ENCODE measurements around the gene GPC2. TPM values are rescaled to one million over a fixed set of nuclear protein-coding genes. Genes with fewer than 3 reads are reported as not detected.
"Not testable (repeated sequence)": the region's sequence is repeated elsewhere in the genome, so short reads cannot be mapped to it uniquely, and the experiment has no call there.

GPC2 gene
- total RNA-seq, 1 donor from 2014 or later = 7.9 TPM

- Mint-ChIP-seq H3K4me1 (peaks cover 35% of the 10 kb centered on the region), H3K27ac (peak overlapping the region; percentile 73), H3K27me3 (no peaks in the 10 kb centered on the region), H3K4me3 (peak overlapping the region; percentile 79), H3K9me3 (no peaks in the 10 kb centered on the region), H3K36me3 (ENCODE audit: low read depth) (peaks cover 37% of the 10 kb centered on the region)
- intact Hi-C loops (cut with micrococcal nuclease) = no loop called here
- no peak for DNase-seq
Observed at GRCh38 chr7:100157069-100157333, 20.2 kb downstream of the GPC2 start.

- intact Hi-C loops (cut with micrococcal nuclease) = no loop called here
- no peak for DNase-seq
- H3K27ac Mint-ChIP-seq = peak overlapping the region; percentile 73
- H3K4me3 Mint-ChIP-seq = peak overlapping the region; percentile 79
- H3K27me3 Mint-ChIP-seq = no peaks in the 10 kb centered on the region
- peaks cover 41% of the 10 kb centered on the region for H3K36me3 Mint-ChIP-seq (ENCODE audit: low read depth)
- peaks cover 37% of the 10 kb centered on the region for H3K4me1 Mint-ChIP-seq
- no peaks in the 10 kb centered on the region for H3K9me3 Mint-ChIP-seq
Observed at GRCh38 chr7:100156331-100157068, 20.7 kb downstream of the GPC2 start.

GRCh38 chr7:100155553-100156317, 21.4 kb downstream of the GPC2 start:
- Mint-ChIP-seq H3K27me3 (no peaks in the 10 kb centered on the region), H3K9me3 (no peaks in the 10 kb centered on the region), H3K4me1 (peaks cover 37% of the 10 kb centered on the region), H3K36me3 (ENCODE audit: low read depth) (peaks cover 41% of the 10 kb centered on the region), H3K27ac (no peak overlapping the region), H3K4me3 (no peak overlapping the region)
- no peak for DNase-seq
- intact Hi-C loops (cut with micrococcal nuclease) = no loop called here

- Mint-ChIP-seq H3K27ac (no peak overlapping the region), H3K27me3 (no peaks in the 10 kb centered on the region), H3K9me3 (no peaks in the 10 kb centered on the region), H3K4me1 (peaks cover 43% of the 10 kb centered on the region), H3K36me3 (ENCODE audit: low read depth) (peaks cover 46% of the 10 kb centered on the region), H3K4me3 (no peak overlapping the region)
- intact Hi-C loops (cut with micrococcal nuclease) = no loop called here
- DNase-seq = no peak
Observed at GRCh38 chr7:100154651-100155491, 22.3 kb downstream of the GPC2 start.

GRCh38 chr7:100153708-100154535, 23.3 kb downstream of the GPC2 start:
- no peaks in the 10 kb centered on the region for H3K9me3 Mint-ChIP-seq
- H3K4me3 Mint-ChIP-seq = no peak overlapping the region
- intact Hi-C loops (cut with micrococcal nuclease) = no loop called here
- H3K4me1 Mint-ChIP-seq = peaks cover 39% of the 10 kb centered on the region
- H3K27ac Mint-ChIP-seq = no peak overlapping the region
- H3K27me3 Mint-ChIP-seq = no peaks in the 10 kb centered on the region
- H3K36me3 Mint-ChIP-seq (ENCODE audit: low read depth) = peaks cover 47% of the 10 kb centered on the region
- no peak for DNase-seq

GRCh38 chr7:100152937-100153666, 24.1 kb downstream of the GPC2 start:
- intact Hi-C loops (cut with micrococcal nuclease) = no loop called here
- Mint-ChIP-seq H3K27ac (no peak overlapping the region), H3K36me3 (ENCODE audit: low read depth) (peaks cover 51% of the 10 kb centered on the region), H3K27me3 (no peaks in the 10 kb centered on the region), H3K4me1 (peaks cover 46% of the 10 kb centered on the region), H3K4me3 (no peak overlapping the region), H3K9me3 (no peaks in the 10 kb centered on the region)
- DNase-seq = no peak

GRCh38 chr7:100152404-100152803, 24.8 kb downstream of the GPC2 start:
- Mint-ChIP-seq H3K27ac (peak overlapping the region; percentile 80), H3K4me3 (peak overlapping the region; percentile 3), H3K36me3 (ENCODE audit: low read depth) (peaks cover 47% of the 10 kb centered on the region), H3K4me1 (peaks cover 43% of the 10 kb centered on the region), H3K9me3 (no peaks in the 10 kb centered on the region), H3K27me3 (no peaks in the 10 kb centered on the region)
- DNase-seq = no peak
- intact Hi-C loops (cut with micrococcal nuclease) = no loop called here

- Mint-ChIP-seq H3K27me3 (no peaks in the 10 kb centered on the region), H3K4me1 (peaks cover 33% of the 10 kb centered on the region), H3K36me3 (ENCODE audit: low read depth) (peaks cover 26% of the 10 kb centered on the region), H3K4me3 (peak within 1 kb of the TSS; percentile 99), H3K27ac (peak within 1 kb of the TSS; percentile 99), H3K9me3 (no peaks in the 10 kb centered on the region)
- peak; percentile 100 for DNase-seq
- intact Hi-C loops (cut with micrococcal nuclease) = loop anchor here (1.0 to 5.0 kb wide), 4 partner anchors 10 to 279 kb away; partner anchors contain the start of genes AP4M1, MCM7, MEPCE and TRAPPC14
Observed at GRCh38 chr7:100148559-100149328, 28.4 kb downstream of the GPC2 start, which contains the start of gene LAMTOR4. Gene LAMTOR4, plus strand, starts transcription at chr7:100148918. Its CDS starts 55 bp downstream, at chr7:100148973.

- Mint-ChIP-seq H3K4me1 (peaks cover 29% of the 10 kb centered on the region), H3K4me3 (peak overlapping the region; percentile 99), H3K9me3 (no peaks in the 10 kb centered on the region), H3K27ac (peak overlapping the region; percentile 99), H3K27me3 (no peaks in the 10 kb centered on the region), H3K36me3 (ENCODE audit: low read depth) (peaks cover 22% of the 10 kb centered on the region)
- no peak for DNase-seq
- intact Hi-C loops (cut with micrococcal nuclease) = loop anchor here (1.0 to 5.0 kb wide), 4 partner anchors 10 to 279 kb away; partner anchors contain the start of genes AP4M1, MCM7, MEPCE and TRAPPC14
Observed at GRCh38 chr7:100148225-100148558, 29.0 kb downstream of the GPC2 start.

GRCh38 chr7:100147278-100147677, 29.9 kb downstream of the GPC2 start:
- H3K27ac Mint-ChIP-seq = no peak overlapping the region
- H3K9me3 Mint-ChIP-seq = no peaks in the 10 kb centered on the region
- DNase-seq = no peak
- no peak overlapping the region for H3K4me3 Mint-ChIP-seq
- intact Hi-C loops (cut with micrococcal nuclease) = loop anchor here (5.0 kb wide), 1 partner anchor 280 kb away; the partner anchor contains the start of genes MEPCE and ZCWPW1
- H3K4me1 Mint-ChIP-seq = peaks cover 25% of the 10 kb centered on the region
- peaks cover 16% of the 10 kb centered on the region for H3K36me3 Mint-ChIP-seq (ENCODE audit: low read depth)
- no peaks in the 10 kb centered on the region for H3K27me3 Mint-ChIP-seq

GRCh38 chr7:100146350-100146749, 30.8 kb downstream of the GPC2 start:
- DNase-seq; H3K9me3 Mint-ChIP-seq; H3K4me3 Mint-ChIP-seq; H3K27me3 Mint-ChIP-seq; H3K27ac Mint-ChIP-seq; H3K36me3 Mint-ChIP-seq (ENCODE audit: low read depth): not testable (repeated sequence)
- intact Hi-C loops (cut with micrococcal nuclease) = loop anchor here (5.0 kb wide), 1 partner anchor 281 kb away; the partner anchor contains the start of genes MEPCE and ZCWPW1
- H3K4me1 Mint-ChIP-seq = peaks cover 21% of the 10 kb centered on the region

- Mint-ChIP-seq H3K36me3 (ENCODE audit: low read depth) (no peaks in the 10 kb centered on the region), H3K27ac (no peak overlapping the region), H3K4me1 (peaks cover 15% of the 10 kb centered on the region), H3K27me3 (no peaks in the 10 kb centered on the region), H3K4me3 (no peak overlapping the region), H3K9me3 (no peaks in the 10 kb centered on the region)
- DNase-seq = no peak
- intact Hi-C loops (cut with micrococcal nuclease) = no loop called here
Observed at GRCh38 chr7:100142461-100142860, 34.7 kb downstream of the GPC2 start.
